ENCODE data around the gene PCDH17. TPM values are rescaled to one million over a fixed set of nuclear protein-coding genes. Genes with fewer than 3 reads are reported as not detected.

PCDH17 gene
- total and polyA plus RNA-seq, 2 of the 8 experiments (the other 6 are each of a cell fraction or from before 2014, with no cell fraction given), result 0.20 to 0.60 TPM

DNA sequence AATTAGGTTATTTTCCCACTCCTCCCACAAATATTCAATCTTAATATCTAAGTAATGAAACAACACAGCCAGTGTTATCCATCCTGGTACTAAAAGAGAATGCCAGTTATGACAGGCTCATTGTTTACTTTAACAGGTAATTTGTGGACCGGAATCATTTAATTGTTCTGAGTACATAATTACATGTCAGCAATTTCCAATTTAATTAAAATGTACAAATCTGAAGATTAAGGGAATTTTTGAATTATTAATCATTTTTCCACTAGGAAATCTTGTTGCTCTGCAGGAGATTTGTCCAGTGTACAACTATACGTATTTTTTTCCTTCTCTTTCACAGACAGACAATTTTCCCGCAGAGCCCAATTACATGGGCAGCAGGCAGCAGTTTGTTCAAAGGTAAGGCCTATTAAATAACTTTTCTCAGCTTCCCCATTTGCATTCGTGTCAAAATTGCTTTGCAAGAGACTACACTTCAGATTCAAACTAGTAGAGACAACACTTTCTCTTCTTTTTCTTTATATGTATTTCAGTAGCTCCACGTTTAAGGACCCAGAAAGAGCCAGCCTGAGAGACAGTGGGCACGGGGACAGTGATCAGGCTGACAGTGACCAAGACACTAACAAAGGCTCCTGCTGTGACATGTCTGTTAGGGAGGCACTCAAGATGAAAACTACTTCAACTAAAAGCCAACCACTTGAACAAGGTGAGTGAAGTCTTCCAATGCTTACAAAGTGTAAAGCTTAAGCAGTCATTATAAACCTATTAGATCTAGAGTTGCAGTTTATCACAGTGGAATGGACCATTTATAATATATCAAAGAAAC, 34.8 kb downstream of the PCDH17 start:
- Histone ChIP-seq H2BK20ac (ENCODE audit: low read length) (no peak overlapping the region), H2BK120ac (replicated peaks; ENCODE audit: low read depth, low read length) (no peak overlapping the region), H3K9me3 (ENCODE audit: insufficient read depth in 2 of 2, low read depth in 1 of 2, low read length in 1 of 2) (no peaks in the 10 kb centered on the region), H4K20me1 (replicated peaks in 1 of 2; ENCODE audit: control insufficient read depth in 1 of 2, insufficient read depth in 2 of 2, low read length in 2 of 2) (no peaks in the 10 kb centered on the region), H3K4me1 (replicated peaks in 1 of 4; ENCODE audit: control insufficient read depth in 3 of 4, insufficient read depth in 4 of 4, low read length in 3 of 4) (0 out of 7 replicates have a peak, but pooled peaks cover 0 to 2% (median 0%) of the 10 kb centered on the region in 4 experiments), H2BK12ac (ENCODE audit: low read depth, low read length) (no peak overlapping the region), H3K56ac (replicated peaks; ENCODE audit: insufficient read length, low read depth, low read length) (no peak overlapping the region), H2BK5ac (ENCODE audit: low read depth, low read length) (no peak overlapping the region), H3K23ac (ENCODE audit: insufficient read length) (no peak overlapping the region), H4K91ac (replicated peaks; ENCODE audit: insufficient read length, low read length) (no peak overlapping the region), H4K8ac (ENCODE audit: extremely low read depth, insufficient read depth, low read length) (no peak overlapping the region), H3K79me2 (ENCODE audit: control insufficient read depth in 1 of 2, insufficient read depth in 2 of 2, low read length in 2 of 2) (no peaks in the 10 kb centered on the region), H3K36me3 (ENCODE audit: control insufficient read depth in 2 of 4, insufficient read depth in 4 of 4, low read length in 3 of 4) (no peaks in the 10 kb centered on the region), H3K27ac (ENCODE audit: low read depth, low read length) (no peak overlapping the region), H3K9ac (replicated peaks in 1 of 4; ENCODE audit: extremely low read depth in 1 of 4, low read depth in 3 of 4, low read length in 3 of 4) (no peak overlapping the region), H4K5ac (ENCODE audit: insufficient read length, low read depth, low read length) (no peak overlapping the region), H3K79me1 (ENCODE audit: low read depth, low read length) (no peaks in the 10 kb centered on the region), H2AK5ac (ENCODE audit: low read depth, low read length) (no peak overlapping the region), H3K18ac (ENCODE audit: extremely low read depth, low read length) (no peak overlapping the region), H2BK15ac (ENCODE audit: low read length) (no peak overlapping the region), H3K23me2 (ENCODE audit: low read depth, low read length) (no peaks in the 10 kb centered on the region), H3K14ac (ENCODE audit: insufficient read length) (no peak overlapping the region), H3K4me2 (ENCODE audit: insufficient read depth in 1 of 2, low read depth in 2 of 2, low read length in 2 of 2) (no peak overlapping the region), H3K4ac (replicated peaks; ENCODE audit: insufficient read length, low read depth, low read length) (no peak overlapping the region), H3K4me3 (ENCODE audit: extremely low read depth in 1 of 4, insufficient read depth in 2 of 4, low read depth in 3 of 4, low read length in 4 of 4) (no peak overlapping the region), H3K27me3 (replicated peaks in 1 of 4; ENCODE audit: control insufficient read depth in 3 of 4, extremely low read depth in 1 of 4, insufficient read depth in 3 of 4, low read length in 3 of 4) (no peaks in the 10 kb centered on the region), H2AFZ (ENCODE audit: low read length) (no peak overlapping the region)
- FAIRE-seq (no peak), DNase-seq (ENCODE audit: low read depth in 1 of 2, low spot score in 2 of 2) (no peak)
- POLR2A ChIA-PET (ENCODE audit: partially characterized antibody), result interaction anchor here (1.1 kb wide), 1 partner anchor 37 kb away, joined by 3 read pairs; no protein-coding TSS in a partner anchor
- CTCF ChIA-PET (ENCODE audit: partially characterized antibody), result interaction anchor here (0.6 to 0.8 kb wide), 2 partner anchors 49 to 50 kb away, joined by 3 to 4 read pairs; no protein-coding TSS in a partner anchor
- TF ChIP-seq ASH2L (IDR thresholded peaks at IDR 0.05; ENCODE audit: low read length), result no peak
- no peak for TF ChIP-seq RNF2 (IDR thresholded peaks at IDR 0.05; ENCODE audit: borderline replicate concordance, low read depth, low read length, missing control alignments, poor library complexity, severe bottlenecking)
- no peak for TF ChIP-seq CREB1 (IDR thresholded peaks at IDR 0.05)
- no peak for TF ChIP-seq SP2 (IDR thresholded peaks at IDR 0.05; ENCODE audit: low read length)
- 80% methylated on average over 6 of the region's 6 CpGs; no CpG with 5 or more reads in 1 of the 2 experiments for WGBS, 2 experiments (ENCODE audit: extremely low coverage in 1 of 2, insufficient coverage in 1 of 2, insufficient read length in 1 of 2, insufficient replicate concordance in 2 of 2, low coverage in 1 of 2, low lambda C conversion rate in 2 of 2, missing lambda C conversion rate in 1 of 2)

Measured in H1 (cell line).